ENCODE results near the gene ABLIM1.
A peak's percentile ranks its signal among the peaks of the same experiment; 100 is the strongest.

- TF ChIP-seq, protein P1, sequence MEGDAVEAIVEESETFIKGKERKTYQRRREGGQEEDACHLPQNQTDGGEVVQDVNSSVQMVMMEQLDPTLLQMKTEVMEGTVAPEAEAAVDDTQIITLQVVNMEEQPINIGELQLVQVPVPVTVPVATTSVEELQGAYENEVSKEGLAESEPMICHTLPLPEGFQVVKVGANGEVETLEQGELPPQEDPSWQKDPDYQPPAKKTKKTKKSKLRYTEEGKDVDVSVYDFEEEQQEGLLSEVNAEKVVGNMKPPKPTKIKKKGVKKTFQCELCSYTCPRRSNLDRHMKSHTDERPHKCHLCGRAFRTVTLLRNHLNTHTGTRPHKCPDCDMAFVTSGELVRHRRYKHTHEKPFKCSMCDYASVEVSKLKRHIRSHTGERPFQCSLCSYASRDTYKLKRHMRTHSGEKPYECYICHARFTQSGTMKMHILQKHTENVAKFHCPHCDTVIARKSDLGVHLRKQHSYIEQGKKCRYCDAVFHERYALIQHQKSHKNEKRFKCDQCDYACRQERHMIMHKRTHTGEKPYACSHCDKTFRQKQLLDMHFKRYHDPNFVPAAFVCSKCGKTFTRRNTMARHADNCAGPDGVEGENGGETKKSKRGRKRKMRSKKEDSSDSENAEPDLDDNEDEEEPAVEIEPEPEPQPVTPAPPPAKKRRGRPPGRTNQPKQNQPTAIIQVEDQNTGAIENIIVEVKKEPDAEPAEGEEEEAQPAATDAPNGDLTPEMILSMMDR (IDR thresholded peaks at IDR 0.05), result peak; percentile 70
- no peak for TF ChIP-seq ZFX (IDR thresholded peaks at IDR 0.05; ENCODE audit: borderline replicate concordance)
Observed at GRCh38 chr10:114694752-114695151, 36.7 kb upstream of the ABLIM1 start.

Measured in 22Rv1 (cell line).